Panc1 (cell line): ENCODE results near the gene MACROD2. TPM values are rescaled to one million over a fixed set of nuclear protein-coding genes. Genes with fewer than 3 reads are reported as not detected.

ENCODE experiments used
- ATAC-seq: fragments of 200-7000 bp; cut with Tn5 transposase; 2 replicates; pipeline ENCODE4 v1.9.1; 2020; ENCODE audit warnings: mild to moderate bottlenecking, moderate library complexity
- BruUV-seq: library from RNA; stranded (reverse); fragments of 400-500 nt; replicated peaks from 2 replicates; lab custom pipeline; 2021; lab: Mats Ljungman, UMichigan
- CTCF ChIA-PET: fragments of 300-600 bp; sonication (Branson Sonifier 250); formaldehyde crosslinking; loops from one replicate; lab custom pipeline; 2022; ENCODE audit warnings: antibody characterized with exemption; lab: Charles Lee
- POLR2A ChIA-PET: fragments of 300-600 bp; sonication (Branson Sonifier 250); formaldehyde crosslinking; loops from one replicate; lab custom pipeline; 2022; ENCODE audit warnings: antibody characterized with exemption; lab: Charles Lee
- DNase-seq: peaks from one replicate; pipeline ENCODE4 v3.0.0-alpha.2; 2010; ENCODE audit warnings: low read depth, low spot score
- H3K27ac ChIP-seq: 2 replicates; pipeline ENCODE4 v1.5.1; 2011; ENCODE audit warnings: mild to moderate bottlenecking, low read length, inconsistent platforms
- H3K27me3 ChIP-seq: fragments of 200-500 bp; sonication (Bioruptor generic); 2 replicates; pipeline ENCODE4 v1.6.0; 2014; ENCODE audit warnings: low read length, inconsistent platforms; ENCODE audit not compliant: control insufficient read depth, insufficient read depth
- H3K36me3 ChIP-seq: fragments of 200-500 bp; sonication (Bioruptor generic); 2 replicates; pipeline ENCODE4 v1.5.1; 2014; ENCODE audit warnings: inconsistent platforms, mild to moderate bottlenecking, low read length, moderate library complexity; ENCODE audit not compliant: control insufficient read depth, insufficient read depth
- H3K4me1 ChIP-seq: 2 replicates; pipeline ENCODE4 v1.5.1; 2011; ENCODE audit warnings: inconsistent platforms, mild to moderate bottlenecking, low read length, moderate library complexity; ENCODE audit not compliant: control insufficient read depth, insufficient read depth
- H3K4me3 ChIP-seq, 2 experiments: 2 replicates each; pipeline ENCODE4 v1.5.1; 2011 to 2012; ENCODE audit warnings: low read depth in 2 of 2, low read length in 2 of 2, mild to moderate bottlenecking in 2 of 2, inconsistent platforms in 1 of 2, moderate library complexity in 1 of 2
- H3K9me3 ChIP-seq: fragments of 200-500 bp; sonication (Bioruptor generic); 2 replicates; pipeline ENCODE4 v1.5.1; 2014; ENCODE audit warnings: low read depth, mild to moderate bottlenecking, inconsistent platforms, low read length, moderate library complexity; ENCODE audit not compliant: control insufficient read depth, insufficient read depth
- POLR2AphosphoS5 ChIP-seq: IDR thresholded peaks from 2 replicates; pipeline ENCODE4 v1.6.1; 2012; ENCODE audit warnings: mild to moderate bottlenecking, low read depth, low read length, moderate library complexity
- REST ChIP-seq, 2 experiments: IDR thresholded peaks; 2 replicates each; pipeline ENCODE4 v1.6.1; 2011 to 2012; ENCODE audit warnings: low read depth in 2 of 2, control low read depth in 1 of 2, low read length in 1 of 2, mild to moderate bottlenecking in 1 of 2, moderate library complexity in 1 of 2; ENCODE audit not compliant: insufficient read depth in 1 of 2
- SIN3A ChIP-seq: IDR thresholded peaks from 2 replicates; pipeline ENCODE4 v1.6.1; 2012; ENCODE audit warnings: low read depth, mild to moderate bottlenecking, low read length, moderate library complexity, borderline replicate concordance; ENCODE audit not compliant: insufficient read depth
- TCF7L2 ChIP-seq: IDR thresholded peaks from 2 replicates; pipeline ENCODE4 v1.6.1; 2011; ENCODE audit warnings: mild to moderate bottlenecking, low read depth, low read length, inconsistent platforms
- in situ Hi-C: cut with HindIII; loops from 2 replicates; pipeline ENCODE4 v1.10.0; 2016; ENCODE audit warnings: low sequenced_read_pairs, low pct_unique_long_range_greater_than_20kb
- intact Hi-C: fragments of 100-400 bp; cut with micrococcal nuclease; formaldehyde crosslinking; loops from one replicate; pipeline ENCODE4 v1.10.0; 2022; ENCODE audit not compliant: unreplicated experiment
- total RNA-seq: library from RNA; stranded (reverse); gene quantifications from one replicate; pipeline ENCODE4 v1.2.1, GENCODE V29; 2021; ENCODE audit not compliant: unreplicated experiment
- TF ChIP-seq, protein P1 (sequence below): fragments of 450-650 bp; IDR thresholded peaks from 2 replicates; pipeline ENCODE4 v1.5.1; 2017; ENCODE audit warnings: mild to moderate bottlenecking

Gene MACROD2
- total RNA-seq, 1 experiment from 2014 or later, result 1.2 TPM

DNA sequence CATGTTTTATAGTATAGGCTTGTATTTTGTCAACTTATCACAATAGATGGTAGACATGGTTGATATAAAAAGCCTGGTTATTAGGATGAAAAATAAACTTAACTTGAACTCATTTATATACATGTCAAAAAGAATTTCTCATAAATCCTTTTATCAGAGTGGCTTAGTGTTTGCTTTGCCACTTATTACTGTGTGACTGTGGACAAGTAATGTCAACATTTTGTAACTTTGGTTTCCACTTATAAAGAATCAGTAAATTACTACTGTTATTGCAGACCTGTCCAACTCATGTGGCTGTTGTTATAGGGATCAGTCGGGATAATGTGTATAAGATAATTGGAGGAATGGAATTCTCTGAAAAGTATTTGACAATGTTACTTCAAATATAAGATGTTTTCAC is 1236.9 kb downstream of the MACROD2 start:
- no peak overlapping the region for H3K4me3 ChIP-seq
- no peaks in the 10 kb centered on the region for H3K4me1 ChIP-seq
- no TSS peak for BruUV-seq
- POLR2A ChIA-PET, result no interaction called here
- H3K27me3 ChIP-seq, result no peaks in the 10 kb centered on the region
- ATAC-seq, result no peak
- no peak for TF ChIP-seq POLR2AphosphoS5
- no peak for TF ChIP-seq REST (IDR thresholded peaks at IDR 0.05; ENCODE audit: insufficient read depth in 1 of 2, low read depth in 2 of 2, low read length in 1 of 2)
- TF ChIP-seq, protein P1, sequence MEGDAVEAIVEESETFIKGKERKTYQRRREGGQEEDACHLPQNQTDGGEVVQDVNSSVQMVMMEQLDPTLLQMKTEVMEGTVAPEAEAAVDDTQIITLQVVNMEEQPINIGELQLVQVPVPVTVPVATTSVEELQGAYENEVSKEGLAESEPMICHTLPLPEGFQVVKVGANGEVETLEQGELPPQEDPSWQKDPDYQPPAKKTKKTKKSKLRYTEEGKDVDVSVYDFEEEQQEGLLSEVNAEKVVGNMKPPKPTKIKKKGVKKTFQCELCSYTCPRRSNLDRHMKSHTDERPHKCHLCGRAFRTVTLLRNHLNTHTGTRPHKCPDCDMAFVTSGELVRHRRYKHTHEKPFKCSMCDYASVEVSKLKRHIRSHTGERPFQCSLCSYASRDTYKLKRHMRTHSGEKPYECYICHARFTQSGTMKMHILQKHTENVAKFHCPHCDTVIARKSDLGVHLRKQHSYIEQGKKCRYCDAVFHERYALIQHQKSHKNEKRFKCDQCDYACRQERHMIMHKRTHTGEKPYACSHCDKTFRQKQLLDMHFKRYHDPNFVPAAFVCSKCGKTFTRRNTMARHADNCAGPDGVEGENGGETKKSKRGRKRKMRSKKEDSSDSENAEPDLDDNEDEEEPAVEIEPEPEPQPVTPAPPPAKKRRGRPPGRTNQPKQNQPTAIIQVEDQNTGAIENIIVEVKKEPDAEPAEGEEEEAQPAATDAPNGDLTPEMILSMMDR, result no peak
- TF ChIP-seq TCF7L2, result no peak
- no peak for TF ChIP-seq SIN3A
- no peak for DNase-seq
- H3K36me3 ChIP-seq, result no peaks in the 10 kb centered on the region
- no peaks in the 10 kb centered on the region for H3K9me3 ChIP-seq
- in situ Hi-C loops (no loop called here), intact Hi-C loops (no loop called here)
- H3K27ac ChIP-seq, result no peak overlapping the region
- CTCF ChIA-PET, result no interaction called here

GRCh38 chr20:15235471-15236198 is 1240.3 kb downstream of the MACROD2 start:
- Histone ChIP-seq H3K9me3 (no peaks in the 10 kb centered on the region), H3K4me3 (no peak overlapping the region), H3K4me1 (no peaks in the 10 kb centered on the region), H3K36me3 (no peaks in the 10 kb centered on the region), H3K27me3 (no peaks in the 10 kb centered on the region), H3K27ac (no peak overlapping the region)
- BruUV-seq, result no TSS peak
- in situ Hi-C loops, result no loop called here
- TF ChIP-seq REST (IDR thresholded peaks at IDR 0.05; ENCODE audit: insufficient read depth in 1 of 2, low read depth in 2 of 2, low read length in 1 of 2) (no peak), POLR2AphosphoS5 (no peak), TCF7L2 (no peak)
- ChIA-PET CTCF (no interaction called here), POLR2A (no interaction called here)
- ATAC-seq (no peak), DNase-seq (no peak)
- intact Hi-C loops, result no loop called here
